ENCODE data around the gene RASGRP4. TPM values are rescaled to one million over a fixed set of nuclear protein-coding genes. Genes with fewer than 3 reads are reported as not detected.

RASGRP4 gene
- total and polyA plus RNA-seq, 10 of the 15 experiments (the other 5 are each of a cell fraction or from before 2014, with no cell fraction given), result 0.24 to 7.4 (median 3.3) TPM

DNA sequence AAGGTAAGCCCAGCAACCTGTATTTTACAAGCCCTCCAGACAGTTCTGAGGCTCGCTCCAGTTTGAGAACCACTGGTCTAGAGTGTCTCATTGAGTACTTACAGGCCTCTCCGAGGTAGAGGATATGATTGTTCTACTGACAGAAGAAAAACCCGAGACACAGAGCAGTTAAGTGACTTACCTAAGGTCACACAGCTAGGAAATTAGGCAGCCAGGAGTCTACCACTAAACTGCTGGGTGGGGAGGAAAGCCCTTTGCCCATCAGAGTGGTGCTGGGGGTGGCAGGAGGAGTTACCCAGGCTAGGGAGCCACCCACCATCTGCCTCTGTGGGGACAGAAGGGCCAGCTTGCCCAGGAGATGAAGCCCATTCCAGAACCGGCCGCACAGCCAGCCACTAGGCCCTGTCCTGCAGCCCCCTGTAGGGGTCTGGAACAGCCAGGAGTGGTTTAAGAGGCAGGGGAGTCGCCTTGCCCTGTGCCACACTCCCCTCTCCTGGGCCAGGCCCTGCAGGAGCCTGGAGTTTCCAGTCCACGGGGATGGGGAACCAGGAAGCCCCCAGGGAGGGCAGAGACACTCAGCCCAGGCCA, 703 bp downstream of the RASGRP4 start:
- intact Hi-C loops (cut with micrococcal nuclease; ENCODE audit: unreplicated experiment), result no loop called here

More for the DNA sequence above, 703 bp downstream of the RASGRP4 start:
- H3K79me2 ChIP-seq (ENCODE audit: control insufficient read depth, insufficient read depth, low read length), result no peaks in the 10 kb centered on the region
- FAIRE-seq, result no peak
- H3K9ac ChIP-seq (ENCODE audit: control insufficient read depth, insufficient read depth, low read length), result peak overlapping the region; percentile 11; the same call in 1 of the 2 replicates
- 69% methylated on average over 7 of the region's 7 CpGs for WGBS (ENCODE audit: insufficient coverage, insufficient replicate concordance, low lambda C conversion rate, missing lambda C conversion rate)
- no peaks in the 10 kb centered on the region for H3K27me3 ChIP-seq (replicated peaks in 1 of 2; ENCODE audit: control insufficient read depth in 2 of 2, insufficient read depth in 2 of 2, low read length in 1 of 2)
- CTCF ChIA-PET, result interaction anchor here (0.7 to 2.1 kb wide), 3 partner anchors 21 to 198 kb away, joined by 3 to 9 read pairs (median 4); partner anchors contain the start of gene FAM98C
- TF ChIP-seq, protein P1, sequence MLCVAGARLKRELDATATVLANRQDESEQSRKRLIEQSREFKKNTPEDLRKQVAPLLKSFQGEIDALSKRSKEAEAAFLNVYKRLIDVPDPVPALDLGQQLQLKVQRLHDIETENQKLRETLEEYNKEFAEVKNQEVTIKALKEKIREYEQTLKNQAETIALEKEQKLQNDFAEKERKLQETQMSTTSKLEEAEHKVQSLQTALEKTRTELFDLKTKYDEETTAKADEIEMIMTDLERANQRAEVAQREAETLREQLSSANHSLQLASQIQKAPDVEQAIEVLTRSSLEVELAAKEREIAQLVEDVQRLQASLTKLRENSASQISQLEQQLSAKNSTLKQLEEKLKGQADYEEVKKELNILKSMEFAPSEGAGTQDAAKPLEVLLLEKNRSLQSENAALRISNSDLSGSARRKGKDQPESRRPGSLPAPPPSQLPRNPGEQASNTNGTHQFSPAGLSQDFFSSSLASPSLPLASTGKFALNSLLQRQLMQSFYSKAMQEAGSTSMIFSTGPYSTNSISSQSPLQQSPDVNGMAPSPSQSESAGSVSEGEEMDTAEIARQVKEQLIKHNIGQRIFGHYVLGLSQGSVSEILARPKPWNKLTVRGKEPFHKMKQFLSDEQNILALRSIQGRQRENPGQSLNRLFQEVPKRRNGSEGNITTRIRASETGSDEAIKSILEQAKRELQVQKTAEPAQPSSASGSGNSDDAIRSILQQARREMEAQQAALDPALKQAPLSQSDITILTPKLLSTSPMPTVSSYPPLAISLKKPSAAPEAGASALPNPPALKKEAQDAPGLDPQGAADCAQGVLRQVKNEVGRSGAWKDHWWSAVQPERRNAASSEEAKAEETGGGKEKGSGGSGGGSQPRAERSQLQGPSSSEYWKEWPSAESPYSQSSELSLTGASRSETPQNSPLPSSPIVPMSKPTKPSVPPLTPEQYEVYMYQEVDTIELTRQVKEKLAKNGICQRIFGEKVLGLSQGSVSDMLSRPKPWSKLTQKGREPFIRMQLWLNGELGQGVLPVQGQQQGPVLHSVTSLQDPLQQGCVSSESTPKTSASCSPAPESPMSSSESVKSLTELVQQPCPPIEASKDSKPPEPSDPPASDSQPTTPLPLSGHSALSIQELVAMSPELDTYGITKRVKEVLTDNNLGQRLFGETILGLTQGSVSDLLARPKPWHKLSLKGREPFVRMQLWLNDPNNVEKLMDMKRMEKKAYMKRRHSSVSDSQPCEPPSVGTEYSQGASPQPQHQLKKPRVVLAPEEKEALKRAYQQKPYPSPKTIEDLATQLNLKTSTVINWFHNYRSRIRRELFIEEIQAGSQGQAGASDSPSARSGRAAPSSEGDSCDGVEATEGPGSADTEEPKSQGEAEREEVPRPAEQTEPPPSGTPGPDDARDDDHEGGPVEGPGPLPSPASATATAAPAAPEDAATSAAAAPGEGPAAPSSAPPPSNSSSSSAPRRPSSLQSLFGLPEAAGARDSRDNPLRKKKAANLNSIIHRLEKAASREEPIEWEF (IDR thresholded peaks at IDR 0.05; ENCODE audit: insufficient replicate concordance, low read depth, low read length), result no peak
- TF ChIP-seq, protein P2, sequence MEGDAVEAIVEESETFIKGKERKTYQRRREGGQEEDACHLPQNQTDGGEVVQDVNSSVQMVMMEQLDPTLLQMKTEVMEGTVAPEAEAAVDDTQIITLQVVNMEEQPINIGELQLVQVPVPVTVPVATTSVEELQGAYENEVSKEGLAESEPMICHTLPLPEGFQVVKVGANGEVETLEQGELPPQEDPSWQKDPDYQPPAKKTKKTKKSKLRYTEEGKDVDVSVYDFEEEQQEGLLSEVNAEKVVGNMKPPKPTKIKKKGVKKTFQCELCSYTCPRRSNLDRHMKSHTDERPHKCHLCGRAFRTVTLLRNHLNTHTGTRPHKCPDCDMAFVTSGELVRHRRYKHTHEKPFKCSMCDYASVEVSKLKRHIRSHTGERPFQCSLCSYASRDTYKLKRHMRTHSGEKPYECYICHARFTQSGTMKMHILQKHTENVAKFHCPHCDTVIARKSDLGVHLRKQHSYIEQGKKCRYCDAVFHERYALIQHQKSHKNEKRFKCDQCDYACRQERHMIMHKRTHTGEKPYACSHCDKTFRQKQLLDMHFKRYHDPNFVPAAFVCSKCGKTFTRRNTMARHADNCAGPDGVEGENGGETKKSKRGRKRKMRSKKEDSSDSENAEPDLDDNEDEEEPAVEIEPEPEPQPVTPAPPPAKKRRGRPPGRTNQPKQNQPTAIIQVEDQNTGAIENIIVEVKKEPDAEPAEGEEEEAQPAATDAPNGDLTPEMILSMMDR (IDR thresholded peaks at IDR 0.05 in 2 of 3, conservative IDR thresholded peaks at IDR 0.05 in 1 of 3; ENCODE audit: control insufficient read depth in 2 of 3, extremely low read depth in 1 of 3, insufficient read depth in 1 of 3, low read depth in 3 of 3, low read length in 3 of 3), result no peak
- TF ChIP-seq CEBPB (IDR thresholded peaks at IDR 0.05; ENCODE audit: borderline replicate concordance in 1 of 2, low read depth in 2 of 2, low read length in 2 of 2), result no peak
- no peak for TF ChIP-seq POLR2A (IDR thresholded peaks at IDR 0.05; ENCODE audit: low read depth, low read length)
- no peak for TF ChIP-seq DPF2 (IDR thresholded peaks at IDR 0.05)
- H3K9me3 ChIP-seq (replicated peaks; ENCODE audit: control insufficient read depth, insufficient read depth, low read length), result no peaks in the 10 kb centered on the region
- H3K4me2 ChIP-seq (ENCODE audit: control insufficient read depth, insufficient read depth), result peak overlapping the region; percentile 19
- POLR2A ChIA-PET, result interaction anchor here (0.6 kb wide), 1 partner anchor 93 kb away, joined by 3 read pairs; no protein-coding TSS in a partner anchor
- peaks cover 16% of the 10 kb centered on the region for H3K4me1 ChIP-seq (ENCODE audit: control insufficient read depth, insufficient read depth, low read length)
- H2AFZ ChIP-seq (ENCODE audit: control insufficient read depth, low read depth, low read length), result peak overlapping the region; percentile 37; the same call in 1 of the 2 replicates
- in situ Hi-C loops (cut with MboI), result no loop called here
- H4K20me1 ChIP-seq (ENCODE audit: control insufficient read depth, insufficient read depth), result no peaks in the 10 kb centered on the region
- H3K36me3 ChIP-seq (ENCODE audit: control insufficient read depth in 2 of 2, insufficient read depth in 2 of 2, low read length in 1 of 2), result no peaks in the 10 kb centered on the region
- SMC1A ChIA-PET (ENCODE audit: uncharacterized antibody, unreplicated experiment), result interaction anchor here (0.8 to 3.7 kb wide), 2 partner anchors 16 to 21 kb away, joined by 3 to 17 read pairs; partner anchors contain the start of gene FAM98C
- H3K4me3 ChIP-seq, result peak overlapping the region; percentile 44; the same call in 1 of the 2 replicates
- DNase-seq (ENCODE audit: low read depth, low spot score), result no peak
- no TSS peak for BruUV-seq (replicated peaks)
- RAD21 ChIA-PET (ENCODE audit: unreplicated experiment), result interaction anchor here (1.0 to 1.3 kb wide), 2 partner anchors 21 to 22 kb away, joined by 4 to 5 read pairs; partner anchors contain the start of gene FAM98C
- ATAC-seq, result no peak
- no peak overlapping the region for H3K27ac ChIP-seq (ENCODE audit: control insufficient read depth, insufficient read depth)

Data from GM12878 (cell line).